Activated T-helper 2 cell treated with anti-CD3 and anti-CD28 coated beads, Interferon-gamma antibody, Interleukin-2, Interleukin-4, amounts not matched to agents 10 μg/mL and 5 μg/mL and 100 μg/mL, durations not matched to agents 14 hours and 24 hours and 36 hours (primary cell): ENCODE results near the gene SLC6A19. TPM values are rescaled to one million over a fixed set of nuclear protein-coding genes. Genes with fewer than 3 reads are reported as not detected.

Experiments
- DNase-seq: peaks from one replicate; pipeline ENCODE4 v3.0.0; 2021; ENCODE audit warnings: low spot score
- H3K27ac Mint-ChIP-seq: one replicate; pipeline ENCODE4 v1.8.0; 2021; ENCODE audit warnings: mixed read lengths
- H3K27me3 Mint-ChIP-seq: one replicate; pipeline ENCODE4 v1.8.0; 2021; ENCODE audit warnings: low read depth, mixed read lengths
- H3K36me3 Mint-ChIP-seq: one replicate; pipeline ENCODE4 v1.8.0; 2021; ENCODE audit warnings: low read depth, mixed read lengths
- H3K4me1 Mint-ChIP-seq: one replicate; pipeline ENCODE4 v1.8.0; 2021; ENCODE audit warnings: low read depth, mixed read lengths
- H3K4me3 Mint-ChIP-seq: one replicate; pipeline ENCODE4 v1.8.0; 2021; ENCODE audit warnings: low read depth, mild to moderate bottlenecking, moderate library complexity, mixed read lengths
- H3K9me3 Mint-ChIP-seq: one replicate; pipeline ENCODE4 v1.8.0; 2021; ENCODE audit warnings: mixed read lengths
- intact Hi-C: fragments of 100-400 bp; cut with micrococcal nuclease; formaldehyde crosslinking; loops from one replicate; pipeline ENCODE4 v1.15.1; 2023
- total RNA-seq: library from RNA; stranded (reverse); gene quantifications from 2 replicates; pipeline ENCODE4 v1.2.3, GENCODE V29; 2022

Gene SLC6A19
- total RNA-seq, 1 donor from 2014 or later: not detected

GRCh38 chr5:1161108-1161832 lies 40.1 kb upstream of the SLC6A19 start:
- no peaks in the 10 kb centered on the region for H3K9me3 Mint-ChIP-seq
- no peaks in the 10 kb centered on the region for H3K4me1 Mint-ChIP-seq
- H3K27me3 Mint-ChIP-seq: peaks cover 25% of the 10 kb centered on the region
- no peak overlapping the region for H3K27ac Mint-ChIP-seq
- intact Hi-C loops: no loop called here
- no peak overlapping the region for H3K4me3 Mint-ChIP-seq
- no peak for DNase-seq
- H3K36me3 Mint-ChIP-seq: no peaks in the 10 kb centered on the region

GRCh38 chr5:1161833-1162229 lies 39.6 kb upstream of the SLC6A19 start:
- intact Hi-C loops: no loop called here
- Mint-ChIP-seq H3K36me3 (no peaks in the 10 kb centered on the region), H3K27me3 (peaks cover 21% of the 10 kb centered on the region), H3K4me3 (no peak overlapping the region), H3K9me3 (no peaks in the 10 kb centered on the region), H3K27ac (no peak overlapping the region), H3K4me1 (no peaks in the 10 kb centered on the region)
- DNase-seq: no peak

- Mint-ChIP-seq H3K27ac (no peak overlapping the region), H3K27me3 (peaks cover 17% of the 10 kb centered on the region), H3K9me3 (no peaks in the 10 kb centered on the region), H3K4me1 (no peaks in the 10 kb centered on the region), H3K4me3 (no peak overlapping the region), H3K36me3 (no peaks in the 10 kb centered on the region)
- intact Hi-C loops: no loop called here
- no peak for DNase-seq
Observed at GRCh38 chr5:1162276-1162675, 39.1 kb upstream of the SLC6A19 start.

GRCh38 chr5:1162751-1163150 lies 38.6 kb upstream of the SLC6A19 start:
- Mint-ChIP-seq H3K4me3 (no peak overlapping the region), H3K4me1 (no peaks in the 10 kb centered on the region), H3K36me3 (no peaks in the 10 kb centered on the region), H3K27ac (no peak overlapping the region), H3K9me3 (no peaks in the 10 kb centered on the region), H3K27me3 (peaks cover 12% of the 10 kb centered on the region)
- DNase-seq: no peak
- intact Hi-C loops: no loop called here

GRCh38 chr5:1163366-1163765 lies 38.0 kb upstream of the SLC6A19 start:
- H3K4me1 Mint-ChIP-seq: peaks cover 4% of the 10 kb centered on the region
- no peak for DNase-seq
- no peaks in the 10 kb centered on the region for H3K9me3 Mint-ChIP-seq
- H3K27me3 Mint-ChIP-seq: peaks cover 12% of the 10 kb centered on the region
- H3K4me3 Mint-ChIP-seq: no peak overlapping the region
- intact Hi-C loops: no loop called here
- H3K27ac Mint-ChIP-seq: no peak overlapping the region
- H3K36me3 Mint-ChIP-seq: no peaks in the 10 kb centered on the region

GRCh38 chr5:1163879-1164278 lies 37.5 kb upstream of the SLC6A19 start:
- no peaks in the 10 kb centered on the region for H3K36me3 Mint-ChIP-seq
- intact Hi-C loops: no loop called here

GRCh38 chr5:1164696-1165630 lies 36.4 kb upstream of the SLC6A19 start:
- intact Hi-C loops: no loop called here
- no peak overlapping the region for H3K4me3 Mint-ChIP-seq
- no peak for DNase-seq
- H3K9me3 Mint-ChIP-seq: no peaks in the 10 kb centered on the region
- H3K27ac Mint-ChIP-seq: no peak overlapping the region
- no peaks in the 10 kb centered on the region for H3K36me3 Mint-ChIP-seq
- peaks cover 4% of the 10 kb centered on the region for H3K4me1 Mint-ChIP-seq
- H3K27me3 Mint-ChIP-seq: peaks cover 4% of the 10 kb centered on the region

More at GRCh38 chr5:1163879-1164278, 37.5 kb upstream of the SLC6A19 start:
- H3K9me3 Mint-ChIP-seq: no peaks in the 10 kb centered on the region
- no peak for DNase-seq
- H3K4me1 Mint-ChIP-seq: peaks cover 4% of the 10 kb centered on the region
- H3K27ac Mint-ChIP-seq: no peak overlapping the region
- H3K27me3 Mint-ChIP-seq: peaks cover 8% of the 10 kb centered on the region
- H3K4me3 Mint-ChIP-seq: no peak overlapping the region

GRCh38 chr5:1165864-1166263 lies 35.5 kb upstream of the SLC6A19 start:
- intact Hi-C loops: no loop called here
- H3K27ac Mint-ChIP-seq: no peak overlapping the region
- DNase-seq: no peak
- no peaks in the 10 kb centered on the region for H3K9me3 Mint-ChIP-seq
- H3K36me3 Mint-ChIP-seq: no peaks in the 10 kb centered on the region
- H3K4me3 Mint-ChIP-seq: no peak overlapping the region
- H3K27me3 Mint-ChIP-seq: peaks cover 4% of the 10 kb centered on the region
- peaks cover 4% of the 10 kb centered on the region for H3K4me1 Mint-ChIP-seq

- DNase-seq: no peak
- H3K36me3 Mint-ChIP-seq: no peaks in the 10 kb centered on the region
- H3K27ac Mint-ChIP-seq: no peak overlapping the region
- H3K4me3 Mint-ChIP-seq: no peak overlapping the region
- intact Hi-C loops: no loop called here
- peaks cover 4% of the 10 kb centered on the region for H3K27me3 Mint-ChIP-seq
- H3K4me1 Mint-ChIP-seq: peaks cover 4% of the 10 kb centered on the region
- no peaks in the 10 kb centered on the region for H3K9me3 Mint-ChIP-seq
Observed at GRCh38 chr5:1166370-1166769, 35.0 kb upstream of the SLC6A19 start.

- H3K27me3 Mint-ChIP-seq: peaks cover 4% of the 10 kb centered on the region
Observed at GRCh38 chr5:1167361-1167727, 34.1 kb upstream of the SLC6A19 start.

GRCh38 chr5:1167728-1168709 lies 33.4 kb upstream of the SLC6A19 start:
- Mint-ChIP-seq H3K4me1 (peaks cover 6% of the 10 kb centered on the region), H3K36me3 (no peaks in the 10 kb centered on the region), H3K4me3 (peak overlapping the region; percentile 67), H3K27ac (no peak overlapping the region), H3K9me3 (no peaks in the 10 kb centered on the region), H3K27me3 (peaks cover 4% of the 10 kb centered on the region)
- intact Hi-C loops: loop anchor here (1.0 kb wide), 1 partner anchor 477 kb away; no protein-coding TSS in a partner anchor
- DNase-seq: peak; percentile 58

More at GRCh38 chr5:1167361-1167727, 34.1 kb upstream of the SLC6A19 start:
- intact Hi-C loops: no loop called here
- H3K4me1 Mint-ChIP-seq: peaks cover 4% of the 10 kb centered on the region
- no peak overlapping the region for H3K4me3 Mint-ChIP-seq
- H3K27ac Mint-ChIP-seq: no peak overlapping the region
- no peak for DNase-seq
- H3K36me3 Mint-ChIP-seq: no peaks in the 10 kb centered on the region
- H3K9me3 Mint-ChIP-seq: no peaks in the 10 kb centered on the region

GRCh38 chr5:1168796-1169195 lies 32.6 kb upstream of the SLC6A19 start:
- peaks cover 6% of the 10 kb centered on the region for H3K4me1 Mint-ChIP-seq
- no peaks in the 10 kb centered on the region for H3K36me3 Mint-ChIP-seq
- DNase-seq: no peak
- no peak overlapping the region for H3K4me3 Mint-ChIP-seq
- no peak overlapping the region for H3K27ac Mint-ChIP-seq
- H3K9me3 Mint-ChIP-seq: no peaks in the 10 kb centered on the region
- intact Hi-C loops: loop anchor here (1.0 kb wide), 1 partner anchor 477 kb away; no protein-coding TSS in a partner anchor
- H3K27me3 Mint-ChIP-seq: peaks cover 6% of the 10 kb centered on the region
